OCI-LY1 (cell line): ENCODE results near the gene DEPDC1B.

Experiments used
- CTCF ChIP-seq: fragments of 200-600 bp; sonication (generic), shearing (Covaris generic); IDR thresholded peaks from 2 replicates; pipeline ENCODE4 v1.5.1; 2017; ENCODE audit warnings: mild to moderate bottlenecking, antibody characterized with exemption, low read length, moderate library complexity, mixed read lengths
- EZH2 ChIP-seq: fragments of 200-600 bp; sonication (generic), shearing (Covaris generic); IDR thresholded peaks from 2 replicates; pipeline ENCODE4 v1.8.0; 2017; ENCODE audit warnings: borderline replicate concordance, mixed run types, mild to moderate bottlenecking, antibody characterized with exemption, low read length, moderate library complexity, mixed read lengths

GRCh38 chr5:60685028-60685427 lies 14.9 kb downstream of the DEPDC1B start:
- TF ChIP-seq EZH2 (no peak), CTCF (no peak)
